Thymus (tissue), 11 donors: ENCODE measurements around the gene TENT5C. TPM values are rescaled to one million over a fixed set of nuclear protein-coding genes. Genes with fewer than 3 reads are reported as not detected.

Experiments used
- DNase-seq, 9 donors: peaks; one replicate each; pipeline ENCODE4 v3.0.0-alpha.2; 2013; ENCODE audit warnings: low spot score in 9 of 9, low read depth in 6 of 9, missing footprints in 1 of 9
- H3K27ac ChIP-seq, 2 donors: one replicate each; pipeline ENCODE4 v1.5.1; 2013; ENCODE audit warnings: control low read depth in 1 of 2, low read depth in 1 of 2, low read length in 1 of 2, mild to moderate bottlenecking in 1 of 2, moderate library complexity in 1 of 2
- H3K27me3 ChIP-seq, 2 donors: one replicate each; pipeline ENCODE4 v1.5.1; 2013; ENCODE audit warnings: low read length in 1 of 2; ENCODE audit not compliant: control insufficient read depth in 2 of 2, insufficient read depth in 1 of 2
- H3K36me3 ChIP-seq, 2 donors: one replicate each; pipeline ENCODE4 v1.5.1; 2013; ENCODE audit warnings: low read length in 1 of 2, mild to moderate bottlenecking in 1 of 2, moderate library complexity in 1 of 2; ENCODE audit not compliant: control insufficient read depth in 2 of 2, insufficient read depth in 2 of 2
- H3K4me1 ChIP-seq, 2 donors: one replicate each; pipeline ENCODE4 v1.5.1; 2013; ENCODE audit warnings: low read length in 2 of 2; ENCODE audit not compliant: control insufficient read depth in 2 of 2, insufficient read depth in 2 of 2
- H3K4me3 ChIP-seq, 2 donors: one replicate each; pipeline ENCODE4 v1.5.1; 2013; ENCODE audit warnings: low read length in 2 of 2, control low read depth in 1 of 2, mild to moderate bottlenecking in 1 of 2
- H3K9me3 ChIP-seq, 2 donors: one replicate each; pipeline ENCODE4 v1.5.1; 2013; ENCODE audit warnings: low read length in 1 of 2, mild to moderate bottlenecking in 1 of 2; ENCODE audit not compliant: control insufficient read depth in 2 of 2, insufficient read depth in 1 of 2
- WGBS: extraction: QIAGEN DNeasy Blood & Tissue Kit; methylation state at CpG from one replicate; pipeline ENCODE4 v1.1.7; 2013; 5-methylcytosine and 5-hydroxymethylcytosine counted together
- polyA plus RNA-seq: library from polyadenylated mRNA; stranded (reverse); fragments of 200-250 nt; gene quantifications from one replicate; pipeline ENCODE4 v1.2.3, GENCODE V29; 2013
- total RNA-seq: library from RNA; stranded (reverse); fragments of 120-200 nt; gene quantifications from one replicate; pipeline ENCODE4 v1.2.4, GENCODE V29; 2013
- donor health status: healthy.

TENT5C gene
- total and polyA plus RNA-seq, 2 donors = 2.5 to 3.7 TPM

GRCh38 chr1:117621316-117621715 lies 15.5 kb downstream of the TENT5C start:
- 97% methylated on average over 4 of the region's 4 CpGs for WGBS
- H3K4me1 ChIP-seq = no peaks in the 10 kb centered on the region
- DNase-seq = no peak

GRCh38 chr1:117622726-117623125 lies 16.9 kb downstream of the TENT5C start:
- Histone ChIP-seq H3K4me3 (no peak overlapping the region), H3K36me3 (no peaks in the 10 kb centered on the region), H3K4me1 (no peaks in the 10 kb centered on the region), H3K27ac (no peak overlapping the region), H3K27me3 (peaks cover 0 to 13% of the 10 kb centered on the region in 2 donors), H3K9me3 (no peaks in the 10 kb centered on the region)
- DNase-seq = no peak
- WGBS = 93% methylated on average over 14 of the region's 14 CpGs

More at GRCh38 chr1:117621316-117621715, 15.5 kb downstream of the TENT5C start:
- H3K4me3 ChIP-seq = no peak overlapping the region
- peaks cover 0 to 11% of the 10 kb centered on the region in 2 donors for H3K27me3 ChIP-seq
- no peaks in the 10 kb centered on the region for H3K9me3 ChIP-seq
- H3K36me3 ChIP-seq = no peaks in the 10 kb centered on the region
- H3K27ac ChIP-seq = no peak overlapping the region

DNA sequence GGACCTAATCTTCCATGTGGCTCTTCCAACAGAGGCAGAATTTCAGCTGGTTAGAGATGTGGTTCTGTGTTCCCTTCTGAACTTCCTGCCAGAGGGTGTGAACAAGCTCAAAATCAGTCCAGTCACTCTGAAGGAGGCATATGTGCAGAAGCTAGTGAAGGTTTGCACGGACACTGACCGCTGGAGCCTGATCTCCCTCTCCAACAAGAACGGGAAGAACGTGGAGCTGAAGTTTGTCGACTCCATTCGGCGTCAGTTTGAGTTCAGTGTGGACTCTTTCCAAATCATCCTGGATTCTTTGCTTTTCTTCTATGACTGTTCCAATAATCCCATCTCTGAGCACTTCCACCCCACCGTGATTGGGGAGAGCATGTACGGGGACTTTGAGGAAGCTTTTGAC lies 17.3 kb downstream of the TENT5C start:
- Histone ChIP-seq H3K4me3 (no peak overlapping the region), H3K27ac (no peak overlapping the region), H3K27me3 (peaks cover 0 to 13% of the 10 kb centered on the region in 2 donors), H3K36me3 (no peaks in the 10 kb centered on the region), H3K9me3 (no peaks in the 10 kb centered on the region), H3K4me1 (no peaks in the 10 kb centered on the region)
- WGBS = 86% methylated on average over 9 of the region's 9 CpGs
- DNase-seq = no peak

DNA sequence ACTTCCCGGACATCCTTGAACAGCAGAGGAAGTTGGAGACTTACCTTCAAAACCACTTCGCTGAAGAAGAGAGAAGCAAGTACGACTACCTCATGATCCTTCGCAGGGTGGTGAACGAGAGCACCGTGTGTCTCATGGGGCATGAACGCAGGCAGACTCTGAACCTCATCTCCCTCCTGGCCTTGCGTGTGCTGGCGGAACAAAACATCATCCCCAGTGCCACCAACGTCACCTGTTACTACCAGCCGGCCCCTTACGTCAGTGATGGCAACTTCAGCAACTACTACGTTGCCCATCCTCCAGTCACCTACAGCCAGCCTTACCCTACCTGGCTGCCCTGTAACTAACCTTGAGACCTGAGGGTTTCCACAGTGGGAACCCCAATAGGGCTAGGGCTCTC lies 17.9 kb downstream of the TENT5C start:
- Histone ChIP-seq H3K4me1 (no peaks in the 10 kb centered on the region), H3K27ac (no peak overlapping the region), H3K36me3 (no peaks in the 10 kb centered on the region), H3K9me3 (no peaks in the 10 kb centered on the region), H3K4me3 (no peak overlapping the region), H3K27me3 (peaks cover 0 to 16% of the 10 kb centered on the region in 2 donors)
- no peak for DNase-seq
- WGBS = 97% methylated on average over 13 of the region's 13 CpGs

GRCh38 chr1:117627546-117628130 lies 21.8 kb downstream of the TENT5C start:
- no peak overlapping the region for H3K27ac ChIP-seq
- H3K9me3 ChIP-seq = no peaks in the 10 kb centered on the region
- no peaks in the 10 kb centered on the region for H3K36me3 ChIP-seq
- peaks cover 0 to 45% of the 10 kb centered on the region in 2 donors for H3K27me3 ChIP-seq
- DNase-seq = no peak
- 74% methylated on average over 6 of the region's 6 CpGs for WGBS
- H3K4me1 ChIP-seq = no peaks in the 10 kb centered on the region
- H3K4me3 ChIP-seq = no peak overlapping the region

DNA sequence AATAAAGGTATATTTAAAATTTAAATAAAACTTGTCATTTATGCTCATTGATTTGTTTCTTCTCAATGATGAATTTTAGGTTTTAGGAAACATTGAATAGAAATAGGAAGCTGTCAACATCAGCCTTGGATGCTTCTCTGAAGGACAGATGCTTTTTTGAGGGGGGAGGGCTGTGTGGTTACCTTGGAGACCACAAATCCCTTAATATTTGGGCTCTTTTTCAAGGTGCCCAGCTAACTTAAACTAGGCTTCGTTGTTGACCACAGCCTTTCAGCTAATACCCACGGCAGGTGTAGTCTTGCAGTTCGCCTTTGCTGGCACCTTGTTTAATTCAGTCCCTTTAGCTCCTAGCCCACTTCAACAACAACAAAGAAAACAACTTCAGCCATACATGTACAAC lies 22.5 kb downstream of the TENT5C start:
- no peak overlapping the region for H3K27ac ChIP-seq
- peaks cover 0 to 45% of the 10 kb centered on the region in 2 donors for H3K27me3 ChIP-seq
- H3K36me3 ChIP-seq = no peaks in the 10 kb centered on the region
- no peak for DNase-seq
- H3K9me3 ChIP-seq = no peaks in the 10 kb centered on the region
- H3K4me3 ChIP-seq = no peak overlapping the region
- peaks cover 0 to 4% of the 10 kb centered on the region in 2 donors for H3K4me1 ChIP-seq
- 94% methylated on average over 3 of the region's 3 CpGs for WGBS

GRCh38 chr1:117629625-117630422 lies 24.0 kb downstream of the TENT5C start:
- no peak for DNase-seq
- Histone ChIP-seq H3K27me3 (peaks cover 0 to 54% of the 10 kb centered on the region in 2 donors), H3K9me3 (no peaks in the 10 kb centered on the region), H3K4me1 (peaks cover 0 to 8% of the 10 kb centered on the region in 2 donors), H3K27ac (no peak overlapping the region), H3K4me3 (no peak overlapping the region), H3K36me3 (no peaks in the 10 kb centered on the region)
- WGBS = 96% methylated on average over 10 of the region's 10 CpGs

- H3K4me1 ChIP-seq = peaks cover 0 to 8% of the 10 kb centered on the region in 2 donors
- no peak for DNase-seq
- H3K36me3 ChIP-seq = no peaks in the 10 kb centered on the region
- no peak overlapping the region for H3K4me3 ChIP-seq
- 98% methylated on average over 15 of the region's 15 CpGs for WGBS
- H3K9me3 ChIP-seq = no peaks in the 10 kb centered on the region
- H3K27ac ChIP-seq = no peak overlapping the region
- peaks cover 0 to 61% of the 10 kb centered on the region in 2 donors for H3K27me3 ChIP-seq
These were observed 24.7 kb downstream of the TENT5C start for GRCh38 chr1:117630423-117630998.
